ENCODE data around the gene TAF11L8. TPM values are rescaled to one million over a fixed set of nuclear protein-coding genes. Genes with fewer than 3 reads are reported as not detected.

The TAF11L8 gene
- not detected in 2 replicates for total RNA-seq

GRCh38 chr5:17590860-17591259, at the start of gene TAF11L8:
Gene TAF11L8 (minus strand): TSS chr5:17590960.

GRCh38 chr5:17634160-17634559, 43.4 kb upstream of the TAF11L8 start, which contains the start of gene TAF11L14:
Gene TAF11L14 (plus strand): TSS chr5:17634460.

GRCh38 chr5:17631788-17632187, 41.0 kb upstream of the TAF11L8 start, which contains the start of gene TAF11L13:
Gene TAF11L13 (plus strand): TSS chr5:17632088.

GRCh38 chr5:17610092-17610491, 19.3 kb upstream of the TAF11L8 start, which contains the start of gene TAF11L12:
Gene TAF11L12 (plus strand): TSS chr5:17610392.

GRCh38 chr5:17603880-17604279, 13.1 kb upstream of the TAF11L8 start, which contains the start of gene TAF11L11:
Gene TAF11L11 (plus strand): TSS chr5:17604183.

GRCh38 chr5:17597728-17598127, 7.0 kb upstream of the TAF11L8 start, which contains the start of gene TAF11L10:
Gene TAF11L10 (minus strand): TSS chr5:17597828.

GRCh38 chr5:17594255-17594654, 3.5 kb upstream of the TAF11L8 start, which contains the start of gene TAF11L9:
Gene TAF11L9 (minus strand): TSS chr5:17594394.

GRCh38 chr5:17585658-17586057, 5.1 kb downstream of the TAF11L8 start, which contains the start of gene TAF11L7:
Gene TAF11L7 (minus strand): TSS chr5:17585758.

Small RNAs within 50 kb of the gene (small RNA-seq; reads per million reads assigned to genes)
- gene AC233724.3, result not detected
- not detected for gene AC233724.6
- gene AC233724.7, result not detected

Other genes starting within 250 kb of the TAF11L8 start
- gene TAF11L2, start 92.7 kb downstream of the TAF11L8 start, total RNA-seq, result not detected in 2 replicates
- gene TAF11L3, start 72.6 kb downstream of the TAF11L8 start, total RNA-seq, result not detected in 2 replicates
- gene TAF11L4, start 69.2 kb downstream of the TAF11L8 start, total RNA-seq, result not detected in 2 replicates
- gene TAF11L5, start 65.7 kb downstream of the TAF11L8 start, total RNA-seq, result not detected in 2 replicates
- gene TAF11L6, start 62.3 kb downstream of the TAF11L8 start, total RNA-seq, result not detected in 2 replicates
- not detected in 2 replicates for gene TAF11L7, start 5.2 kb downstream of the TAF11L8 start, total RNA-seq
- gene TAF11L9, start 3.4 kb upstream of the TAF11L8 start, total RNA-seq, result not detected in 2 replicates
- not detected in 2 replicates for gene TAF11L10, start 6.9 kb upstream of the TAF11L8 start, total RNA-seq
- not detected in 2 replicates for gene TAF11L11, start 13.2 kb upstream of the TAF11L8 start, total RNA-seq
- not detected in 2 replicates for gene TAF11L12, start 19.4 kb upstream of the TAF11L8 start, total RNA-seq
- not detected in 2 replicates for gene TAF11L13, start 41.1 kb upstream of the TAF11L8 start, total RNA-seq
- not detected in 2 replicates for gene TAF11L14, start 43.5 kb upstream of the TAF11L8 start, total RNA-seq